HG03575 (cell line): Measurements from ENCODE around the gene CDS2.

Experiments used
- ATAC-seq: cut with Tn5 transposase; IDR thresholded peaks from one replicate; pipeline ENCODE4 v1.9.1; 2021; ENCODE audit not compliant: unreplicated experiment, insufficient number of reproducible peaks, low FRiP score; ENCODE audit errors: extremely low read depth

CDS2 gene

GRCh38 chr20:5148581-5148980 lies 21.8 kb downstream of the CDS2 start:
- no peak for ATAC-seq

- ATAC-seq, result no peak
These were observed 23.1 kb downstream of the CDS2 start for GRCh38 chr20:5149892-5150225.

- ATAC-seq, result no peak
These were observed 23.6 kb downstream of the CDS2 start for GRCh38 chr20:5150226-5151076.

GRCh38 chr20:5153152-5153467 lies 26.3 kb downstream of the CDS2 start:
- no peak for ATAC-seq

- no peak for ATAC-seq
These were observed 27.1 kb downstream of the CDS2 start for GRCh38 chr20:5153612-5154542.

- no peak for ATAC-seq
These were observed 27.7 kb downstream of the CDS2 start for GRCh38 chr20:5154543-5154925.

- no peak for ATAC-seq
These were observed 28.6 kb downstream of the CDS2 start for GRCh38 chr20:5155404-5155803.

GRCh38 chr20:5156675-5157448 lies 30.1 kb downstream of the CDS2 start:
- no peak for ATAC-seq

- no peak for ATAC-seq
These were observed 33.1 kb downstream of the CDS2 start for GRCh38 chr20:5159928-5160327.

- ATAC-seq, result no peak
These were observed 34.1 kb downstream of the CDS2 start for GRCh38 chr20:5160882-5161281.

- ATAC-seq, result no peak
These were observed 34.8 kb downstream of the CDS2 start for GRCh38 chr20:5161536-5162164.

GRCh38 chr20:5164645-5165625 lies 38.1 kb downstream of the CDS2 start:
- no peak for ATAC-seq

GRCh38 chr20:5168651-5169396 lies 42.0 kb downstream of the CDS2 start:
- no peak for ATAC-seq

- ATAC-seq, result no peak
These were observed 43.5 kb downstream of the CDS2 start for GRCh38 chr20:5170341-5170740.

GRCh38 chr20:5171064-5171789 lies 44.4 kb downstream of the CDS2 start:
- ATAC-seq, result no peak

- ATAC-seq, result no peak
These were observed 45.0 kb downstream of the CDS2 start for GRCh38 chr20:5171790-5172164.

GRCh38 chr20:5172167-5172601 lies 45.4 kb downstream of the CDS2 start:
- no peak for ATAC-seq
